ENCODE measurements around the gene DHX57.

DNA sequence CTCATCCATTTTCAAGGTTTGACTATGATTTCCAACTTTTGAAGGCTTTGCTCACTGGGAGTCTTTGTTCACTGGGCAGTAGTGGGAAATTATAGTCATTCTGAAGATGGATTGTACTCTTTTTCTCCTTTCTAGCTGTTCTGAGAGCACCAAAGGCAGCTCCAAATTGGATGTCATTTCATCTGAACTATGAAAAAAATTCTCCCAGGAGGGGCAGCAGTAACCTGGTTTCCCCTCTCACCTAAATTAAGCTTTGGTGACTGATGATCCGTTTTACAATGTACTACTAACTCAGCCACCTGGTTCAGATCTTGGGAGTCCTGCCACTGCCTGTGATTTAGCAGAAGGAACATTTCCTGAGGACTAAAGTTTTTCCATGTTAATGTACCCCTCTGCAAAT, 31.5 kb upstream of the DHX57 start:
- TF ChIP-seq, protein P1, sequence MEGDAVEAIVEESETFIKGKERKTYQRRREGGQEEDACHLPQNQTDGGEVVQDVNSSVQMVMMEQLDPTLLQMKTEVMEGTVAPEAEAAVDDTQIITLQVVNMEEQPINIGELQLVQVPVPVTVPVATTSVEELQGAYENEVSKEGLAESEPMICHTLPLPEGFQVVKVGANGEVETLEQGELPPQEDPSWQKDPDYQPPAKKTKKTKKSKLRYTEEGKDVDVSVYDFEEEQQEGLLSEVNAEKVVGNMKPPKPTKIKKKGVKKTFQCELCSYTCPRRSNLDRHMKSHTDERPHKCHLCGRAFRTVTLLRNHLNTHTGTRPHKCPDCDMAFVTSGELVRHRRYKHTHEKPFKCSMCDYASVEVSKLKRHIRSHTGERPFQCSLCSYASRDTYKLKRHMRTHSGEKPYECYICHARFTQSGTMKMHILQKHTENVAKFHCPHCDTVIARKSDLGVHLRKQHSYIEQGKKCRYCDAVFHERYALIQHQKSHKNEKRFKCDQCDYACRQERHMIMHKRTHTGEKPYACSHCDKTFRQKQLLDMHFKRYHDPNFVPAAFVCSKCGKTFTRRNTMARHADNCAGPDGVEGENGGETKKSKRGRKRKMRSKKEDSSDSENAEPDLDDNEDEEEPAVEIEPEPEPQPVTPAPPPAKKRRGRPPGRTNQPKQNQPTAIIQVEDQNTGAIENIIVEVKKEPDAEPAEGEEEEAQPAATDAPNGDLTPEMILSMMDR (IDR thresholded peaks at IDR 0.05): no peak
- no peak for TF ChIP-seq ZFX (IDR thresholded peaks at IDR 0.05; ENCODE audit: borderline replicate concordance)
